Breast epithelium (tissue), 3 donors: ENCODE data around the gene PAM16.

ENCODE experiments used
- CTCF ChIP-seq, 3 donors: fragments of 450-650 bp; IDR thresholded peaks; one replicate each; pipeline ENCODE4 v1.5.1; 2016 to 2017; ENCODE audit warnings: antibody characterized with exemption in 3 of 3, mild to moderate bottlenecking in 3 of 3, moderate library complexity in 3 of 3
- POLR2A ChIP-seq: fragments of 450-650 bp; IDR thresholded peaks from one replicate; pipeline ENCODE4 v1.6.1; 2016; ENCODE audit warnings: antibody characterized with exemption, mild to moderate bottlenecking, moderate library complexity
- POLR2AphosphoS5 ChIP-seq, 3 donors: sonication (generic); formaldehyde crosslinking; IDR thresholded peaks; one replicate each; pipeline ENCODE4 v1.6.1; 2017; ENCODE audit warnings: antibody characterized with exemption in 3 of 3

- TF ChIP-seq CTCF (IDR thresholded peaks at IDR 0.05) (no peak), POLR2A (no peak), POLR2AphosphoS5 (IDR thresholded peaks at IDR 0.05) (no peak)
Observed at GRCh38 chr16:4360538-4361021, 9.5 kb upstream of the PAM16 start.
